ENCODE data around the gene RAVER2.

RAVER2 gene

DNA sequence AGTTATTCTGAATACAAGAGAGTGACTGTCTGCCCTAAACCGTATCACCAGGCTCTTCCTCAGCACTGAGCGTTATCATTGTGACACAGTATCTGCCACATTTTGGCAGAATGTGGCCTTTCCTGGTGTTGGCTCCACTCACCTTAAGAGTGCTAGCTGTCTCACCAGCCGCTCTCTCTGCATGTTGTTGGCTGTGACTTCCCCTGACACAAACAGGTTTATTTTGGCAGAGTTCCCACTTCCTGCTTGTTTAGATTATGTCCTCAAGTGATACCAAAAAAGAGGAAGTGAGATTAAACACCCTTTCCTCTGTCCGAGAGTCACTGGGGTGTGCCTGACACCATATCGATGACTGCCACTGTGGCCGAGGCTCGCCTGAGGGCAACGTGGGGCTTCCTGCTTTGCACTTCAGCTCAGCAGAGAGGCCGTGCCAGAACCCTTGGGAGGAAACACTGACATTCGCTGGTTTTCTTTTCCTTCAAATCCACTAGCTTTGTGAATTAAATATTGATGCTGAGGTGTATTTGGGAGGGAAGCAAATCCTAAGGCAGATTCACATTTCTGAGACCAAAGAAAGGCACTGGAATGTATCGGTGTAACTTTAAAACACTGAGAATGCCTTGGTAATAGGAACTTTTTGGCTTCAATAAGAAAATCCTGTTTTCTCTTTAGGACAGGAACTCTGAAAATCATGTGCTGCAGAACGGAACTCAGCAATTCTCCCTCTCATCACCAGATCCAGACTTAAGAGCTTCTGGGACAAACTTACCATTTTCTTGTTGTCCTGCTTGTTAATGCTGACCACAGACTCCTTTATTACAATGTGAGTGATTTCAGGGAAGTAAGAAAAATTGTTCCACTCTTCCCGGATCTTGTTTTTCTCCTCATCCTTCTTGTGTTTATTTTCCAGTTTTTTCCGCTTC, 119.4 kb downstream of the RAVER2 start:
- FAIRE-seq (peak; percentile 99), DNase-seq (ENCODE audit: insufficient read length, low spot score) (peak; percentile 56)
- TF ChIP-seq PAX5 (IDR thresholded peaks at IDR 0.05; ENCODE audit: insufficient read depth, low read length, severe bottlenecking), result peak; percentile 92
- TF ChIP-seq POLR2AphosphoS5 (IDR thresholded peaks at IDR 0.05; ENCODE audit: low read depth, low read length), result peak; percentile 30; the same call in 1 of the 2 replicates
- TF ChIP-seq TAF1 (IDR thresholded peaks at IDR 0.05; ENCODE audit: low read depth, low read length), result 0 out of 2 replicates have a peak, but pooled peaks have one; percentile 44
- peak; percentile 81 for TF ChIP-seq POU2F2 (IDR thresholded peaks at IDR 0.05; ENCODE audit: low read depth, low read length)
- TF ChIP-seq POLR2A (IDR thresholded peaks at IDR 0.05; ENCODE audit: low read depth, low read length), result peak; percentile 52; the same call in 1 of the 2 replicates
- TF ChIP-seq SPI1 (IDR thresholded peaks at IDR 0.05; ENCODE audit: low read depth, low read length), result peak; percentile 100

- FAIRE-seq (peak; percentile 52), DNase-seq (ENCODE audit: insufficient read length, low spot score) (no peak)
- TF ChIP-seq POU2F2 (IDR thresholded peaks at IDR 0.05; ENCODE audit: low read depth, low read length) (no peak), POLR2AphosphoS5 (IDR thresholded peaks at IDR 0.05; ENCODE audit: low read depth, low read length) (no peak), POLR2A (IDR thresholded peaks at IDR 0.05; ENCODE audit: low read depth, low read length) (no peak)
Observed at GRCh38 chr1:64865105-64865757, 120.4 kb downstream of the RAVER2 start.

DNA sequence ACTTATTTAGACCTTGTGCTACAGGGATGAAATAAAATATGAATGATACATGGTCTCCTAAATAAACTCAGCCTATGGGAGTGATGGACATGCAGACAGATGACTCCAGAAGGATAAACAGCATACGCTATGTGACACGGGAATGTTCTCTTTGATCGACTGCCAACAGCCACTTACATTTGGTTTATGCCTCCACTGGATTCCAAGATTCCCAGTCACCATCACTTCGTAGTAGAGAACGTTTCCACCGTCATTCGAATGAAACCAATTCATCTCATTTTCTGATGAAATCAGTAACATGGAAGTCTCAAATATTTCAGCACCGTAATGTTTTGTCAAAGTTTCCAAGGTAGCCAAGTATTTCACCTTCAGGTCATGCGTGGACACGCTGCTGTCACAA, 121.8 kb downstream of the RAVER2 start:
- no peak for FAIRE-seq
- TF ChIP-seq TAF1 (IDR thresholded peaks at IDR 0.05; ENCODE audit: low read depth, low read length) (no peak), POU2F2 (IDR thresholded peaks at IDR 0.05; ENCODE audit: low read depth, low read length) (no peak), POLR2A (IDR thresholded peaks at IDR 0.05; ENCODE audit: low read depth, low read length) (no peak), SPI1 (IDR thresholded peaks at IDR 0.05; ENCODE audit: low read depth, low read length) (no peak), PAX5 (IDR thresholded peaks at IDR 0.05; ENCODE audit: insufficient read depth, low read length, severe bottlenecking) (no peak), POLR2AphosphoS5 (IDR thresholded peaks at IDR 0.05; ENCODE audit: low read depth, low read length) (no peak)

GRCh38 chr1:64867266-64867665, 122.4 kb downstream of the RAVER2 start:
- DNase-seq (ENCODE audit: insufficient read length, low spot score) (no peak), FAIRE-seq (no peak)
- TF ChIP-seq SPI1 (IDR thresholded peaks at IDR 0.05; ENCODE audit: low read depth, low read length) (no peak), POLR2AphosphoS5 (IDR thresholded peaks at IDR 0.05; ENCODE audit: low read depth, low read length) (no peak), POU2F2 (IDR thresholded peaks at IDR 0.05; ENCODE audit: low read depth, low read length) (no peak), TAF1 (IDR thresholded peaks at IDR 0.05; ENCODE audit: low read depth, low read length) (no peak)

More for the DNA sequence above, 121.8 kb downstream of the RAVER2 start:
- DNase-seq (ENCODE audit: insufficient read length, low spot score), result no peak

- DNase-seq (ENCODE audit: insufficient read length, low spot score) (no peak), FAIRE-seq (no peak)
- TF ChIP-seq POLR2A (IDR thresholded peaks at IDR 0.05; ENCODE audit: low read depth, low read length), result no peak
- TF ChIP-seq PAX5 (IDR thresholded peaks at IDR 0.05; ENCODE audit: insufficient read depth, low read length, severe bottlenecking), result no peak
- TF ChIP-seq POLR2AphosphoS5 (IDR thresholded peaks at IDR 0.05; ENCODE audit: low read depth, low read length), result no peak
- TF ChIP-seq SPI1 (IDR thresholded peaks at IDR 0.05; ENCODE audit: low read depth, low read length), result no peak
- no peak for TF ChIP-seq TAF1 (IDR thresholded peaks at IDR 0.05; ENCODE audit: low read depth, low read length)
- no peak for TF ChIP-seq POU2F2 (IDR thresholded peaks at IDR 0.05; ENCODE audit: low read depth, low read length)
Observed at GRCh38 chr1:64871256-64871655, 126.4 kb downstream of the RAVER2 start.

DNA sequence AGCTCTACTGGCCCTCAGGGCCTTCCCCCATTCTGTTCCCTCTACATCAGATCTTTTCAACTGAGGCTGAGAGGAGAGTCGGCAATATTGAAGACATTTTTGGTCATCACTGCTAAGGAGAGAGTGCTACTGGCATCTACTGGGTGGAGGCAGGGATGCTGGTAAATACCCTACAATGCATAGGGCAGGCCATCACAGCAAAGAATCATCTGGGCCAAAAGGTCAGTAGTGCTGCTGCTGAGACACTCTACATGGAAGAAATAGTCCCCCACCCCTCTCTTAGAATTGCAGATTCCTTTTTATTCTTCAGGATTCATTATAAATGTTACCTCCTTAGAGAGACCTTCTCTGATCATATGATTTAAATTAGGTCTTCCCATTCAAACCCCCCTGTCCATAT, 127.2 kb downstream of the RAVER2 start:
- no peak for FAIRE-seq
- no peak for DNase-seq (ENCODE audit: insufficient read length, low spot score)
- no peak for TF ChIP-seq SPI1 (IDR thresholded peaks at IDR 0.05; ENCODE audit: low read depth, low read length)
- no peak for TF ChIP-seq POU2F2 (IDR thresholded peaks at IDR 0.05; ENCODE audit: low read depth, low read length)
- no peak for TF ChIP-seq POLR2A (IDR thresholded peaks at IDR 0.05; ENCODE audit: low read depth, low read length)
- TF ChIP-seq POLR2AphosphoS5 (IDR thresholded peaks at IDR 0.05; ENCODE audit: low read depth, low read length), result no peak
- TF ChIP-seq PAX5 (IDR thresholded peaks at IDR 0.05; ENCODE audit: insufficient read depth, low read length, severe bottlenecking), result no peak
- no peak for TF ChIP-seq TAF1 (IDR thresholded peaks at IDR 0.05; ENCODE audit: low read depth, low read length)

DNA sequence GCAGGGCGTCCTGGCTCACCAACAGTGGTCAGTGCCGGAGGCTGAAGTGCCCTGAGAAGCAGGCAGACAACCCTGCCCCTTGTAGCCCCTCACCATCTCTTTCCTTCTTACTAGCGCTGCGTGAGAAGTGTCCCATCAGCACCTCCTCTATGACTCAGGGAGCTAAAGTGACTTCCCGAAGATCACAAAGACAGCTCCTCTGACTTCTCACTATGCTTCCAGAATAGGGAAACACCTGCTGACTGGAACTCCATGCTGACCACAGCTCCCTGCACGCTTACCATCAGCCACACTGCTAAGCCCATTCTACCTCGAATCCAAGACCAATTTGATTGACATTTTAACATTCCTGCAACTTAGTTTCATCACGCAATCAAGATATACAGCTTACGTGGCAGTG, 128.7 kb downstream of the RAVER2 start:
- DNase-seq (ENCODE audit: insufficient read length, low spot score), result no peak
- FAIRE-seq, result peak; percentile 26
- TF ChIP-seq POLR2AphosphoS5 (IDR thresholded peaks at IDR 0.05; ENCODE audit: low read depth, low read length) (no peak), POLR2A (IDR thresholded peaks at IDR 0.05; ENCODE audit: low read depth, low read length) (no peak), PAX5 (IDR thresholded peaks at IDR 0.05; ENCODE audit: insufficient read depth, low read length, severe bottlenecking) (no peak), POU2F2 (IDR thresholded peaks at IDR 0.05; ENCODE audit: low read depth, low read length) (no peak), TAF1 (IDR thresholded peaks at IDR 0.05; ENCODE audit: low read depth, low read length) (no peak), SPI1 (IDR thresholded peaks at IDR 0.05; ENCODE audit: low read depth, low read length) (no peak)

GRCh38 chr1:64874666-64875065, 129.8 kb downstream of the RAVER2 start:
- no peak for TF ChIP-seq PAX5 (IDR thresholded peaks at IDR 0.05; ENCODE audit: insufficient read depth, low read length, severe bottlenecking)
- no peak for TF ChIP-seq POU2F2 (IDR thresholded peaks at IDR 0.05; ENCODE audit: low read depth, low read length)
- TF ChIP-seq POLR2A (IDR thresholded peaks at IDR 0.05; ENCODE audit: low read depth, low read length), result no peak
- no peak for TF ChIP-seq SPI1 (IDR thresholded peaks at IDR 0.05; ENCODE audit: low read depth, low read length)
- no peak for TF ChIP-seq TAF1 (IDR thresholded peaks at IDR 0.05; ENCODE audit: low read depth, low read length)
- TF ChIP-seq POLR2AphosphoS5 (IDR thresholded peaks at IDR 0.05; ENCODE audit: low read depth, low read length), result no peak
- DNase-seq (ENCODE audit: insufficient read length, low spot score) (no peak), FAIRE-seq (no peak)

- DNase-seq (ENCODE audit: insufficient read length, low spot score) (no peak), FAIRE-seq (no peak)
- TF ChIP-seq PAX5 (IDR thresholded peaks at IDR 0.05; ENCODE audit: insufficient read depth, low read length, severe bottlenecking) (no peak), POLR2A (IDR thresholded peaks at IDR 0.05; ENCODE audit: low read depth, low read length) (no peak), TAF1 (IDR thresholded peaks at IDR 0.05; ENCODE audit: low read depth, low read length) (no peak), POLR2AphosphoS5 (IDR thresholded peaks at IDR 0.05; ENCODE audit: low read depth, low read length) (no peak), POU2F2 (IDR thresholded peaks at IDR 0.05; ENCODE audit: low read depth, low read length) (no peak), SPI1 (IDR thresholded peaks at IDR 0.05; ENCODE audit: low read depth, low read length) (no peak)
Observed at GRCh38 chr1:64875101-64875500, 130.2 kb downstream of the RAVER2 start.

Measured in GM12891 (cell line).